K562 (cell line): Measurements from ENCODE around the gene HDAC2. TPM values are rescaled to one million over a fixed set of nuclear protein-coding genes. Genes with fewer than 3 reads are reported as not detected.
A peak's percentile ranks its signal among the peaks of the same experiment; 100 is the strongest.

Experiments used
- CLOCK ChIP-seq: fragments of 250-450 bp; sonication (Bioruptor Pico); IDR thresholded peaks from 2 replicates; pipeline ENCODE4 v1.4.0; 2020; ENCODE audit warnings: mild to moderate bottlenecking, moderate library complexity, borderline replicate concordance
- EGR1 ChIP-seq: fragments of 450-650 bp; conservative IDR thresholded peaks from 2 replicates; pipeline ENCODE4 v1.6.1; 2017; ENCODE audit warnings: mild to moderate bottlenecking
- GABPB2 ChIP-seq: fragments of 250-450 bp; sonication (Bioruptor Pico); conservative IDR thresholded peaks from 2 replicates; pipeline ENCODE4 v1.5.1; 2021; ENCODE audit warnings: mild to moderate bottlenecking
- GTF2B ChIP-seq: IDR thresholded peaks from 2 replicates; pipeline ENCODE4 v1.6.1; 2011; ENCODE audit not compliant: insufficient read length; ENCODE audit errors: extremely low read depth
- HDAC6 ChIP-seq: IDR thresholded peaks from 2 replicates; pipeline ENCODE4 v1.6.1; 2012; ENCODE audit warnings: low read depth, mild to moderate bottlenecking, control low read depth, inconsistent platforms, low read length, moderate library complexity
- HMBOX1 ChIP-seq: sonication (generic); IDR thresholded peaks from 2 replicates; pipeline ENCODE4 v1.6.1; 2016
- ID3 ChIP-seq, 2 experiments: fragments of 250-450 bp in 1 of 2; fragments of 450-650 bp in 1 of 2; sonication (Bioruptor Pico) in 1 of 2; IDR thresholded peaks; 2 replicates each; pipeline versions ENCODE4 v1.6.1 to v1.8.0; 2016 to 2021; ENCODE audit warnings: mild to moderate bottlenecking in 2 of 2, moderate library complexity in 2 of 2, missing compliant biosample characterization in 1 of 2, missing genetic modification characterization in 1 of 2
- KDM4B ChIP-seq, 2 experiments: fragments of 450-650 bp in 1 of 2; sonication (generic) in 1 of 2; IDR thresholded peaks; 2 replicates each; pipeline ENCODE4 v1.6.1; 2016 to 2017; ENCODE audit warnings: borderline replicate concordance in 2 of 2, antibody characterized with exemption in 1 of 2, low read depth in 1 of 2, mild to moderate bottlenecking in 1 of 2
- NELFE ChIP-seq: IDR thresholded peaks from 2 replicates; pipeline ENCODE4 v1.6.1; 2011; ENCODE audit warnings: mild to moderate bottlenecking; ENCODE audit not compliant: insufficient read depth, insufficient read length
- SRF ChIP-seq, 2 experiments: fragments of 250-450, 450-650 bp in 1 of 2; sonication (Bioruptor Pico) in 1 of 2; sonication (generic) in 1 of 2; formaldehyde crosslinking; IDR thresholded peaks; 2 replicates each; pipeline versions ENCODE4 v1.5.0 to v1.5.1; 2020 to 2022; ENCODE audit warnings: mild to moderate bottlenecking in 1 of 2, missing genetic modification reagents in 1 of 2
- TRIM25 ChIP-seq: fragments of 450-650 bp; IDR thresholded peaks from 2 replicates; pipeline ENCODE4 v1.7.0; 2016; ENCODE audit warnings: borderline replicate concordance
- ZNF134 ChIP-seq: fragments of 250-450 bp; sonication (Bioruptor Pico); conservative IDR thresholded peaks from 2 replicates; pipeline ENCODE4 v1.4.0; 2020
- ZNF184 ChIP-seq: sonication (generic); formaldehyde crosslinking; IDR thresholded peaks from 2 replicates; pipeline ENCODE4 v1.5.0; 2020; ENCODE audit warnings: missing genetic modification reagents
- ZNF217 ChIP-seq: sonication (generic); formaldehyde crosslinking; IDR thresholded peaks from 2 replicates; pipeline ENCODE4 v1.8.0; 2022; ENCODE audit warnings: mild to moderate bottlenecking, missing genetic modification reagents
- ZNF354B ChIP-seq: fragments of 250-450 bp; sonication (Bioruptor Pico); IDR thresholded peaks from 2 replicates; pipeline ENCODE4 v1.4.0; 2020
- ZNF511 ChIP-seq: sonication (generic); formaldehyde crosslinking; IDR thresholded peaks from 2 replicates; pipeline ENCODE4 v1.8.0; 2022; ENCODE audit warnings: mild to moderate bottlenecking, missing genetic modification reagents
- ZNF699 ChIP-seq: fragments of 250-450 bp; sonication (Bioruptor Pico); IDR thresholded peaks from 2 replicates; pipeline ENCODE4 v1.8.0; 2021; ENCODE audit warnings: mild to moderate bottlenecking, moderate library complexity; ENCODE audit not compliant: insufficient replicate concordance
- polyA plus RNA-seq, 8 experiments: library from polyadenylated mRNA; depleted of rRNA in 4 of 8; stranded (reverse) in 5 of 8; unstranded in 3 of 8; fragments of >200 nt; fragmentation: Nextera tagmentation in 2 of 8; fragmentation: Illumina TruSeq in 1 of 8; extraction: Ambion mirVana in 2 of 8; extraction: Trizol in 1 of 8; gene quantifications; 2 replicates each; pipeline versions ENCODE4 v1.2.1 to v1.2.3, GENCODE V29; 2011 to 2014; ENCODE audit warnings: inconsistent platforms in 1 of 8, missing spikeins in 1 of 8
- total RNA-seq, 7 experiments: library from RNA; depleted of rRNA in 6 of 7; stranded (reverse); fragments of >200 nt in 6 of 7; fragmentation: Illumina TruSeq in 2 of 7; extraction: Trizol in 2 of 7; gene quantifications; 2 replicates each; pipeline versions ENCODE4 v1.2.1 to v1.2.3, GENCODE V29; 2011 to 2021; ENCODE audit warnings: low replicate concordance in 1 of 7

HDAC2 gene
- total and polyA plus RNA-seq, 9 of the 15 experiments (the other 6 are each of a cell fraction or from before 2014, with no cell fraction given), result 67.0 to 277 (median 151) TPM

GRCh38 chr6:113920663-113921267 is 50.2 kb downstream of the HDAC2 start (continued):
- TF ChIP-seq ZNF699, result no peak
- no peak for TF ChIP-seq EGR1
- no peak for TF ChIP-seq HDAC6
- TF ChIP-seq ZNF184 (CRISPR knock-in tag), result no peak
- 0 out of 2 replicates have a peak, but pooled peaks have one; percentile 10 for TF ChIP-seq ZNF354B
- no peak for TF ChIP-seq TRIM25
- no peak for TF ChIP-seq KDM4B (IDR thresholded peaks at IDR 0.05; ENCODE audit: borderline replicate concordance in 2 of 2, low read depth in 1 of 2)
- TF ChIP-seq ID3 (CRISPR knock-in tag; IDR thresholded peaks at IDR 0.05), result no peak
- TF ChIP-seq ID3 (tag; IDR thresholded peaks at IDR 0.05), result 0 out of 2 replicates have a peak, but pooled peaks have one; percentile 39
- no peak for TF ChIP-seq GTF2B
- TF ChIP-seq NELFE, result no peak
- TF ChIP-seq ZNF511 (CRISPR knock-in tag), result no peak
- no peak for TF ChIP-seq SRF (CRISPR knock-in tag; IDR thresholded peaks at IDR 0.05)
- no peak for TF ChIP-seq CLOCK (CRISPR knock-in tag)
- TF ChIP-seq HMBOX1, result no peak
- peak; percentile 70; the same call in 1 of the 2 replicates for TF ChIP-seq ZNF134 (CRISPR knock-in tag)
- TF ChIP-seq GABPB2, result no peak
- no peak for TF ChIP-seq ZNF217 (CRISPR knock-in tag)
